ENCODE results near the gene CLDN20.
"Not testable (repeated sequence)": the region's sequence is repeated elsewhere in the genome, so short reads cannot be mapped to it uniquely, and the experiment has no call there.

CLDN20 gene

DNA sequence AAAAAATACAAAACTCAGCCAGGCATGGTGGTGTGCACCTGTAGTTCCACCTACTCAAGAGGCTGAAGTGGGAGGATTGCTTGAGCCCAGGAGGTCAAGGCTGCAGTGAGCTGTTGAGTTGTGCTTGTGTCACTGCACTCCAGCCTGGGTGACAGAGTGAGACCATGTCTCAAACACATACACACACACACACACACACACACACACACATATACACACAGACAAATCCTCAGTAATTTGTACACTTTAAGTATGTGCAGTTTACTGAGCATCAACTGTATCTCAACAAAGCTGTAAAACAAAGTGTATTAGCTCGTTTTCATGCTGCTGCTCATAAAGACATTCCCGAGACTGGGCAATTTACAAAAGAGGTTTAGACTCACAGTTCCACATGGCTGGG is 43.1 kb downstream of the CLDN20 start:
- TF ChIP-seq ARNT (IDR thresholded peaks at IDR 0.05) (no peak), HDGF (IDR thresholded peaks at IDR 0.05; ENCODE audit: borderline replicate concordance) (no peak), TARDBP (IDR thresholded peaks at IDR 0.05) (no peak), CTBP1 (IDR thresholded peaks at IDR 0.05; ENCODE audit: borderline replicate concordance) (no peak), L3MBTL2 (conservative IDR thresholded peaks at IDR 0.05) (no peak), ELF4 (IDR thresholded peaks at IDR 0.05) (no peak)
- TF ChIP-seq, protein P1, sequence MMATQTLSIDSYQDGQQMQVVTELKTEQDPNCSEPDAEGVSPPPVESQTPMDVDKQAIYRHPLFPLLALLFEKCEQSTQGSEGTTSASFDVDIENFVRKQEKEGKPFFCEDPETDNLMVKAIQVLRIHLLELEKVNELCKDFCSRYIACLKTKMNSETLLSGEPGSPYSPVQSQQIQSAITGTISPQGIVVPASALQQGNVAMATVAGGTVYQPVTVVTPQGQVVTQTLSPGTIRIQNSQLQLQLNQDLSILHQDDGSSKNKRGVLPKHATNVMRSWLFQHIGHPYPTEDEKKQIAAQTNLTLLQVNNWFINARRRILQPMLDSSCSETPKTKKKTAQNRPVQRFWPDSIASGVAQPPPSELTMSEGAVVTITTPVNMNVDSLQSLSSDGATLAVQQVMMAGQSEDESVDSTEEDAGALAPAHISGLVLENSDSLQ (IDR thresholded peaks at IDR 0.05) = no peak
- no peak for DNase-seq (ENCODE audit: extremely low spot score)
- ChIA-PET POLR2A (no interaction called here), CTCF (no interaction called here)

- ChIA-PET CTCF (no interaction called here), POLR2A (no interaction called here)
- no peak for DNase-seq (ENCODE audit: extremely low spot score)
- TF ChIP-seq SUZ12 (IDR thresholded peaks at IDR 0.05) (no peak), NFRKB (IDR thresholded peaks at IDR 0.05) (no peak), LEF1 (IDR thresholded peaks at IDR 0.05; ENCODE audit: borderline replicate concordance) (no peak), ARNT (IDR thresholded peaks at IDR 0.05) (no peak), BHLHE40 (IDR thresholded peaks at IDR 0.05; ENCODE audit: borderline replicate concordance) (no peak), FOXA1 (IDR thresholded peaks at IDR 0.05) (no peak), L3MBTL2 (conservative IDR thresholded peaks at IDR 0.05) (no peak), FOXM1 (IDR thresholded peaks at IDR 0.05; ENCODE audit: borderline replicate concordance) (no peak), TARDBP (IDR thresholded peaks at IDR 0.05) (no peak), SP1 (IDR thresholded peaks at IDR 0.05) (no peak), CTBP1 (IDR thresholded peaks at IDR 0.05; ENCODE audit: borderline replicate concordance) (no peak), FOXK2 (IDR thresholded peaks at IDR 0.05) (no peak), ELF4 (IDR thresholded peaks at IDR 0.05) (no peak), HDGF (IDR thresholded peaks at IDR 0.05; ENCODE audit: borderline replicate concordance) (no peak), ZNF384 (IDR thresholded peaks at IDR 0.05) (no peak)
- TF ChIP-seq, protein P1 (IDR thresholded peaks at IDR 0.05) = no peak
Measured at GRCh38 chr6:155309150-155309549, 45.3 kb downstream of the CLDN20 start.

- TF ChIP-seq ELF4 (IDR thresholded peaks at IDR 0.05) = no peak
- ChIA-PET POLR2A (no interaction called here), CTCF (no interaction called here)
- no peak for DNase-seq (ENCODE audit: extremely low spot score)
Measured at GRCh38 chr6:155310596-155310995, 46.8 kb downstream of the CLDN20 start.

DNA sequence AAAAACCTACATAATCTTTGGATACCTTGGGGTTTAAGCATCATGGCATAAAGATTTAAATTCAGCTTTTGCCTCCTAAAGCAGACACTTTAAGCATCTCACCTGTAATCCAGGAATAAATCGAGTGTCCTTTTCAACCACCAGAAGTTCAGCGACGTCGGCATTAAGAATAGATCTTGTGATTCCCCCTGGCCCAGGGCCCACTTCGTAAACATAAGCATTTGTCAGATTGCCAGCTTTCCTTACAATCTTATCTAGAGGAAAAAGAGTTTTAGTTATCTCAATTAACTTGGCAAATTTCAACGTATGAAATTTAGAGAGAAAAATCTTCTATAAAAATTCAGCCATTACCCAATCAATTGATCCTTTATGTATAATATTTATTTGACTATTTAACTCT is 47.3 kb downstream of the CLDN20 start:
- TF ChIP-seq TARDBP (IDR thresholded peaks at IDR 0.05) (no peak), FOXM1 (IDR thresholded peaks at IDR 0.05; ENCODE audit: borderline replicate concordance) (no peak), CTBP1 (IDR thresholded peaks at IDR 0.05; ENCODE audit: borderline replicate concordance) (no peak), FOXA1 (IDR thresholded peaks at IDR 0.05) (no peak), NFRKB (IDR thresholded peaks at IDR 0.05) (no peak), ZNF384 (IDR thresholded peaks at IDR 0.05) (no peak), BHLHE40 (IDR thresholded peaks at IDR 0.05; ENCODE audit: borderline replicate concordance) (no peak), SP1 (IDR thresholded peaks at IDR 0.05) (no peak), HDGF (IDR thresholded peaks at IDR 0.05; ENCODE audit: borderline replicate concordance) (no peak), LEF1 (IDR thresholded peaks at IDR 0.05; ENCODE audit: borderline replicate concordance) (no peak), SUZ12 (IDR thresholded peaks at IDR 0.05) (no peak), ARNT (IDR thresholded peaks at IDR 0.05) (no peak), ELF4 (IDR thresholded peaks at IDR 0.05) (no peak), L3MBTL2 (conservative IDR thresholded peaks at IDR 0.05) (no peak)
- TF ChIP-seq, protein P1 (IDR thresholded peaks at IDR 0.05) = no peak
- CTCF ChIA-PET = no interaction called here
- POLR2A ChIA-PET = no interaction called here

DNA sequence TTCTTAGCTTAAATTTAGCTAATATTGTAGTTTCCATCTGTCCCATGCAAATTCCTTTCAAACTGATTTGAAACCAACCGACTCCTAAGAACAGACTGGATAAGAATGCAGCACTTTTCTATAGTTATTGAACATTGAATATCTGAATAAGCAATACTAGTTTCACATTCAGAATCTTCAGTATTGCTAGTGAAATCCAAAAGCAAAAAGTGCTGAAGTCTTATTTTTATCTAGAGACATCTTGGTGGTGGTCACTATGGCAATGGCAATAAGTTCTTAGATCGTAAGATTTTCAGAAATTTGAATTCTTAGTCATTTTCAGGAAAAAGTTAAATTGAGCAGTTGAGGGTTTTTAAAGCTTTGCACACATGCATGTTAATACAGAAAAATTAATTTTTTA is 47.8 kb downstream of the CLDN20 start:
- POLR2A ChIA-PET = no interaction called here

More for the DNA sequence above, 47.3 kb downstream of the CLDN20 start:
- DNase-seq (ENCODE audit: extremely low spot score) = no peak

DNA sequence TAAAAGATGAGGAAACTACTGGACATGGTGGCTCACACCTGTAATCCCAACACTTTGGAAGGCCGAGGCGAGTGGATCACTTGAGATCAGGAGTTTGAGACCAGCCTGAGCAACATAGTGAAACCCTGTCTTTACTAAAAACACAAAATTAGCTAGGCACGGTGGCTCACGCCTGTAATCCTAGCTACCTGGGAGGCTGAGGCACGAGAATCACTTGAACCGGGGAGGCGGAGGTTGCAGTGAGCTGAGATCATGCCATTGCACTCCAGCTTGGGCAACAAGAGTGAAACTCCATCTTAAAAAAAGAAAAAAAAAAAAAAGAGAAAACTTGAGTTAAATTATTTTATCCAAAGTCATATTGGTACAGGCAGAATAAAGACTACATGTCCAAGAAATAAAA is 49.1 kb downstream of the CLDN20 start:
- not testable (repeated sequence) for DNase-seq (ENCODE audit: extremely low spot score)
- ChIA-PET CTCF (interaction anchor here (0.7 to 1.0 kb wide), 2 partner anchors 10 to 125 kb away, joined by 3 read pairs; no protein-coding TSS in a partner anchor), POLR2A (interaction anchor here (1.8 kb wide), 1 partner anchor 8 kb away, joined by 5 read pairs; no protein-coding TSS in a partner anchor)

More for the DNA sequence above, 47.8 kb downstream of the CLDN20 start:
- CTCF ChIA-PET = no interaction called here
- DNase-seq (ENCODE audit: extremely low spot score) = no peak
- TF ChIP-seq CTBP1 (IDR thresholded peaks at IDR 0.05; ENCODE audit: borderline replicate concordance) = no peak
- TF ChIP-seq NFRKB (IDR thresholded peaks at IDR 0.05) = no peak
- no peak for TF ChIP-seq ELF4 (IDR thresholded peaks at IDR 0.05)
- TF ChIP-seq FOXM1 (IDR thresholded peaks at IDR 0.05; ENCODE audit: borderline replicate concordance) = no peak
- no peak for TF ChIP-seq L3MBTL2 (conservative IDR thresholded peaks at IDR 0.05)
- TF ChIP-seq TARDBP (IDR thresholded peaks at IDR 0.05) = no peak
- no peak for TF ChIP-seq SUZ12 (IDR thresholded peaks at IDR 0.05)
- TF ChIP-seq ARNT (IDR thresholded peaks at IDR 0.05) = no peak
- TF ChIP-seq, protein P1 (IDR thresholded peaks at IDR 0.05) = no peak
- TF ChIP-seq FOXK2 (IDR thresholded peaks at IDR 0.05) = no peak
- no peak for TF ChIP-seq HDGF (IDR thresholded peaks at IDR 0.05; ENCODE audit: borderline replicate concordance)
- TF ChIP-seq LEF1 (IDR thresholded peaks at IDR 0.05; ENCODE audit: borderline replicate concordance) = no peak
- TF ChIP-seq BHLHE40 (IDR thresholded peaks at IDR 0.05; ENCODE audit: borderline replicate concordance) = no peak
- no peak for TF ChIP-seq ZNF384 (IDR thresholded peaks at IDR 0.05)

Measured in HEK293T (cell line).